OCI-LY7 (cell line): ENCODE results near the gene LEPROT. TPM values are rescaled to one million over a fixed set of nuclear protein-coding genes. Genes with fewer than 3 reads are reported as not detected.
"Not testable (repeated sequence)": the region's sequence is repeated elsewhere in the genome, so short reads cannot be mapped to it uniquely, and the experiment has no call there.

Experiments
- BruUV-seq: library from RNA; stranded (reverse); fragments of 400-500 nt; replicated peaks from 2 replicates; lab custom pipeline; 2021; lab: Mats Ljungman, UMichigan
- CTCF ChIA-PET: fragments of 300-600 bp; sonication (Branson Sonifier 250); formaldehyde crosslinking; loops from one replicate; lab custom pipeline; 2022; ENCODE audit warnings: antibody characterized with exemption; ENCODE audit not compliant: unreplicated experiment; lab: Charles Lee
- POLR2A ChIA-PET: fragments of 300-600 bp; sonication (Branson Sonifier 250); formaldehyde crosslinking; loops from one replicate; lab custom pipeline; 2022; ENCODE audit warnings: antibody characterized with exemption; lab: Charles Lee
- DNase-seq: peaks from one replicate; pipeline ENCODE4 v3.0.0-alpha.2; 2015; ENCODE audit warnings: low spot score
- H2AFZ ChIP-seq: fragments of 200-600 bp; sonication (generic), shearing (Covaris generic); 2 replicates; pipeline ENCODE4 v1.6.1; 2014; ENCODE audit warnings: mild to moderate bottlenecking, antibody characterized with exemption, low read length, moderate library complexity
- H3K27ac ChIP-seq: fragments of 200-600 bp; sonication (generic); 2 replicates; pipeline ENCODE4 v1.5.1; 2014; ENCODE audit warnings: mixed run types, low read depth, mild to moderate bottlenecking, moderate library complexity, low read length, inconsistent platforms; ENCODE audit not compliant: poor library complexity, severe bottlenecking
- H3K36me3 ChIP-seq: fragments of 200-600 bp; sonication (generic); 2 replicates; pipeline ENCODE4 v1.6.1; 2014; ENCODE audit warnings: mild to moderate bottlenecking, antibody characterized with exemption, low read length, moderate library complexity, mixed read lengths; ENCODE audit not compliant: insufficient read depth
- H3K4me1 ChIP-seq: fragments of 200-600 bp; sonication (generic); 2 replicates; pipeline ENCODE4 v1.5.1; 2014; ENCODE audit warnings: mild to moderate bottlenecking, low read length; ENCODE audit not compliant: insufficient read depth, poor library complexity, severe bottlenecking
- H3K4me2 ChIP-seq: fragments of 200-600 bp; sonication (generic); 2 replicates; pipeline ENCODE4 v1.6.1; 2014; ENCODE audit warnings: mild to moderate bottlenecking, low read length
- H3K4me3 ChIP-seq: fragments of 200-600 bp; sonication (generic); 2 replicates; pipeline ENCODE4 v1.5.1; 2014; ENCODE audit warnings: mild to moderate bottlenecking, low read depth, low read length; ENCODE audit not compliant: poor library complexity, severe bottlenecking
- H3K79me2 ChIP-seq: fragments of 200-600 bp; sonication (generic); 2 replicates; pipeline ENCODE4 v1.6.1; 2016; ENCODE audit warnings: low read depth, mild to moderate bottlenecking, low read length, moderate library complexity, mixed read lengths; ENCODE audit not compliant: insufficient read depth
- H3K9me2 ChIP-seq: fragments of 200-600 bp; sonication (generic); 2 replicates; pipeline ENCODE4 v1.6.1; 2016; ENCODE audit warnings: mild to moderate bottlenecking, low read length, mixed read lengths; ENCODE audit not compliant: insufficient read depth
- H3K9me3 ChIP-seq: fragments of 200-600 bp; sonication (generic); 2 replicates; pipeline ENCODE4 v1.6.1; 2014; ENCODE audit warnings: mild to moderate bottlenecking, mixed run types, low read length, mixed read lengths
- H4K20me1 ChIP-seq: fragments of 200-600 bp; sonication (generic); 2 replicates; pipeline ENCODE4 v1.6.1; 2014; ENCODE audit warnings: mild to moderate bottlenecking, antibody characterized with exemption, low read length, moderate library complexity, mixed read lengths; ENCODE audit not compliant: insufficient read depth
- EZH2phosphoT487 ChIP-seq: fragments of 200-600 bp; sonication (generic); IDR thresholded peaks from 2 replicates; pipeline ENCODE4 v1.6.1; 2018; ENCODE audit warnings: low read depth, borderline replicate concordance, mild to moderate bottlenecking, mixed run types, antibody characterized with exemption, low read length, moderate library complexity, mixed read lengths
- intact Hi-C: fragments of 100-400 bp; cut with micrococcal nuclease; formaldehyde crosslinking; loops from one replicate; pipeline ENCODE4 v1.10.0; 2022; ENCODE audit not compliant: unreplicated experiment
- total RNA-seq, 2 experiments: library from RNA; depleted of rRNA in 1 of 2; stranded (reverse); fragments of >200 nt in 1 of 2; shearing (Covaris generic) in 1 of 2; gene quantifications; 2 replicates each; pipeline ENCODE4 v1.2.3, GENCODE V29; 2014 to 2022
- TF ChIP-seq, protein P1 (sequence below): fragments of 200-600 bp; sonication (generic); conservative IDR thresholded peaks from 2 replicates; pipeline ENCODE4 v1.5.1; 2014; ENCODE audit warnings: mild to moderate bottlenecking, antibody characterized with exemption, low read length, moderate library complexity, mixed read lengths

The LEPROT gene
- total RNA-seq, 2 experiments from 2014 or later: 14.5 to 22.7 TPM

DNA sequence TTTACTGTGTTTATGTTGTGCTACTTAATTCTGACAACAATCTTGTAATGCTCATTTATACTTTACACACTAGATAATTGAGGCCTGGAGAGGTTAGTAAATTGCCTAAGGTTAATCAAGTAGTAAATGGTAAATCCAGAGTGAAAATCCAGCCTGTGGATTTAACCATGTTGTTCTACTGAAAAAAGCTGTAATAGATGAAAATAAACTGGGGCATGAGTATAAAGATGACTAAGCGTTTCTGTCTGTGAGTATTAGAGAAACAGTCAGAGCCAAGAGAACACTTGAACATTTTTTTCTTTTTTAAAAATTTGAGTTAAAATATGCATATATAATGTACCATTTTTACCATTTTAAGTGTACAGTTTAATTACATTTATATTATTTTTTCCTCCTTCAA, 47.9 kb upstream of the LEPROT start:
- ChIA-PET POLR2A (interaction anchor here (0.8 to 1.0 kb wide), 2 partner anchors 23 to 122 kb away, joined by 3 read pairs; no protein-coding TSS in a partner anchor), CTCF (no interaction called here)
- H3K4me3 ChIP-seq: no peak overlapping the region
- no peak overlapping the region for H2AFZ ChIP-seq
- H3K27ac ChIP-seq: no peak overlapping the region
- BruUV-seq: no TSS peak
- DNase-seq: no peak
- no peaks in the 10 kb centered on the region for H3K79me2 ChIP-seq
- no peak overlapping the region for H3K4me2 ChIP-seq
- no peaks in the 10 kb centered on the region for H3K9me3 ChIP-seq
- no peak for TF ChIP-seq EZH2phosphoT487
- TF ChIP-seq, protein P1, sequence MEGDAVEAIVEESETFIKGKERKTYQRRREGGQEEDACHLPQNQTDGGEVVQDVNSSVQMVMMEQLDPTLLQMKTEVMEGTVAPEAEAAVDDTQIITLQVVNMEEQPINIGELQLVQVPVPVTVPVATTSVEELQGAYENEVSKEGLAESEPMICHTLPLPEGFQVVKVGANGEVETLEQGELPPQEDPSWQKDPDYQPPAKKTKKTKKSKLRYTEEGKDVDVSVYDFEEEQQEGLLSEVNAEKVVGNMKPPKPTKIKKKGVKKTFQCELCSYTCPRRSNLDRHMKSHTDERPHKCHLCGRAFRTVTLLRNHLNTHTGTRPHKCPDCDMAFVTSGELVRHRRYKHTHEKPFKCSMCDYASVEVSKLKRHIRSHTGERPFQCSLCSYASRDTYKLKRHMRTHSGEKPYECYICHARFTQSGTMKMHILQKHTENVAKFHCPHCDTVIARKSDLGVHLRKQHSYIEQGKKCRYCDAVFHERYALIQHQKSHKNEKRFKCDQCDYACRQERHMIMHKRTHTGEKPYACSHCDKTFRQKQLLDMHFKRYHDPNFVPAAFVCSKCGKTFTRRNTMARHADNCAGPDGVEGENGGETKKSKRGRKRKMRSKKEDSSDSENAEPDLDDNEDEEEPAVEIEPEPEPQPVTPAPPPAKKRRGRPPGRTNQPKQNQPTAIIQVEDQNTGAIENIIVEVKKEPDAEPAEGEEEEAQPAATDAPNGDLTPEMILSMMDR: no peak
- no peaks in the 10 kb centered on the region for H3K4me1 ChIP-seq
- H3K36me3 ChIP-seq: no peaks in the 10 kb centered on the region
- H4K20me1 ChIP-seq: no peaks in the 10 kb centered on the region
- intact Hi-C loops: no loop called here
- H3K9me2 ChIP-seq: no peaks in the 10 kb centered on the region

GRCh38 chr1:65377496-65378246, 42.8 kb upstream of the LEPROT start:
- Histone ChIP-seq H2AFZ (no peak overlapping the region), H3K36me3 (no peaks in the 10 kb centered on the region), H3K4me1 (no peaks in the 10 kb centered on the region), H3K79me2 (no peaks in the 10 kb centered on the region), H3K27ac (no peak overlapping the region), H4K20me1 (no peaks in the 10 kb centered on the region), H3K9me2 (no peaks in the 10 kb centered on the region), H3K4me3 (no peak overlapping the region), H3K4me2 (no peak overlapping the region), H3K9me3 (no peaks in the 10 kb centered on the region)
- CTCF ChIA-PET: no interaction called here
- TF ChIP-seq EZH2phosphoT487: no peak
- TF ChIP-seq, protein P1: no peak
- DNase-seq: no peak
- no TSS peak for BruUV-seq
- intact Hi-C loops: no loop called here
- POLR2A ChIA-PET: no interaction called here

GRCh38 chr1:65378247-65378946, 42.1 kb upstream of the LEPROT start:
- Histone ChIP-seq H3K4me3 (no peak overlapping the region), H3K9me2 (no peaks in the 10 kb centered on the region), H3K27ac (no peak overlapping the region), H3K79me2 (no peaks in the 10 kb centered on the region), H3K36me3 (no peaks in the 10 kb centered on the region), H3K4me1 (no peaks in the 10 kb centered on the region), H3K4me2 (no peak overlapping the region), H2AFZ (no peak overlapping the region), H3K9me3 (no peaks in the 10 kb centered on the region), H4K20me1 (no peaks in the 10 kb centered on the region)
- no peak for DNase-seq
- no TSS peak for BruUV-seq
- CTCF ChIA-PET: no interaction called here
- POLR2A ChIA-PET: no interaction called here
- intact Hi-C loops: no loop called here
- no peak for TF ChIP-seq EZH2phosphoT487
- TF ChIP-seq, protein P1: no peak

DNA sequence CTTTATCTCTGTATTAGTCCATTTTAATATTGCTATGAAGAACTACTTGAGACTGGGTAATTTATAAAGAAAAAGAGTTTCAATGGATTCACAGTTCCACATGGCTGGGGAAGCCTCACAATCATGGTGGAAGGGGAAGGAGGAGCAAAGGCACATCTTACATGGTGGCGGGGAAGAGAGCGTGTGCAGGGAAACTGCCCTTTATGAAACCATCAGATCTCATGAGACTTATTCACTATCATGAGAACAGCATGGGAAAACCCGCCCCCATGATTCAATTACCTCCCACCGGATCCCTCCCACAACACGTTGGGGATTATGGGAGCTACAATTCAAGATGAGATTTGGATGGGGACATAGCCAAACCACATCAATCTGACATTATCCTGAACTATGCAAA, 36.0 kb upstream of the LEPROT start:
- H3K9me2 ChIP-seq, H3K27ac ChIP-seq, H3K4me2 ChIP-seq, H3K4me1 ChIP-seq, H3K9me3 ChIP-seq, BruUV-seq, CTCF ChIA-PET, H2AFZ ChIP-seq, H3K4me3 ChIP-seq, DNase-seq, H4K20me1 ChIP-seq, intact Hi-C loops, H3K79me2 ChIP-seq: not testable (repeated sequence)
- POLR2A ChIA-PET: interaction anchor here (1.3 kb wide), 1 partner anchor 23 kb away, joined by 3 read pairs; no protein-coding TSS in a partner anchor
- 0 out of 2 replicates have a peak, but pooled peaks cover 12% of the 10 kb centered on the region for H3K36me3 ChIP-seq
